ENCODE data around the gene ULK4. TPM values are rescaled to one million over a fixed set of nuclear protein-coding genes. Genes with fewer than 3 reads are reported as not detected.

ULK4 gene
- total RNA-seq, 4 donors from 2014 or later: 13.3 to 23.4 (median 17.9) TPM

- Histone ChIP-seq H3K27ac (peak overlapping the region; percentile 95 to 99 (median 98)), H3K4me3 (peak overlapping the region; percentile 68 to 98 (median 92)), H3K4me1 (peaks cover 0 to 36% (median 21%) of the 10 kb centered on the region in 4 donors), H3K36me3 (no peaks in the 10 kb centered on the region), H3K27me3 (no peaks in the 10 kb centered on the region), H3K9me3 (no peaks in the 10 kb centered on the region)
- TF ChIP-seq EP300 (IDR thresholded peaks at IDR 0.05) (no peak), CTCF (IDR thresholded peaks at IDR 0.05) (no peak), POLR2A (IDR thresholded peaks at IDR 0.05) (no peak)
- DNase-seq (ENCODE audit: low spot score in 2 of 2): peak in 1 of 2 donors; percentile 38
- WGBS, 2 donors: 0% methylated on average over 21 to 24 of the region's 40 CpGs
Measured at GRCh38 chr3:41199866-41200668, 761.8 kb downstream of the ULK4 start.

- 0% methylated on average over 3 to 69 of the region's 112 CpGs for WGBS, 2 donors
- DNase-seq (ENCODE audit: low spot score in 2 of 2): peak; percentile 90 to 95
- H3K4me3 ChIP-seq: peak within 1 kb of the TSS; percentile 68 to 98 (median 92)
Measured at GRCh38 chr3:41198950-41199865, 762.7 kb downstream of the ULK4 start, which contains the start of gene CTNNB1. CTNNB1 (plus strand) TSS chr3:41199505; CDS start chr3:41224069, 24,564 bp downstream.

GRCh38 chr3:41198526-41198925 lies 763.4 kb downstream of the ULK4 start:
- no peaks in the 10 kb centered on the region for H3K27me3 ChIP-seq
- no peaks in the 10 kb centered on the region for H3K36me3 ChIP-seq
- H3K27ac ChIP-seq: peak overlapping the region; percentile 95 to 99 (median 98)
- no peaks in the 10 kb centered on the region for H3K9me3 ChIP-seq
- TF ChIP-seq POLR2A (IDR thresholded peaks at IDR 0.05): no peak
- no peak for TF ChIP-seq EP300 (IDR thresholded peaks at IDR 0.05)
- TF ChIP-seq CTCF (IDR thresholded peaks at IDR 0.05): no peak
- WGBS, 2 donors: 12 to 21% methylated on average over 11 to 16 of the region's 20 CpGs
- H3K4me3 ChIP-seq: peak overlapping the region; percentile 68 to 98 (median 92)
- peaks cover 0 to 21% (median 12%) of the 10 kb centered on the region in 4 donors for H3K4me1 ChIP-seq
- peak; percentile 21 to 43 for DNase-seq (ENCODE audit: low spot score in 2 of 2)

More at GRCh38 chr3:41198950-41199865, 762.7 kb downstream of the ULK4 start, which contains the start of gene CTNNB1:
- Histone ChIP-seq H3K9me3 (no peaks in the 10 kb centered on the region), H3K27ac (peak within 1 kb of the TSS; percentile 95 to 99 (median 98)), H3K36me3 (no peaks in the 10 kb centered on the region), H3K27me3 (no peaks in the 10 kb centered on the region), H3K4me1 (peaks cover 0 to 28% (median 16%) of the 10 kb centered on the region in 4 donors)
- peak; percentile 95 to 97 for TF ChIP-seq POLR2A (IDR thresholded peaks at IDR 0.05)
- peak; percentile 49 to 100 for TF ChIP-seq EP300 (IDR thresholded peaks at IDR 0.05)
- peak in 4 of 5 experiments; percentile 21 to 73 (median 52) for TF ChIP-seq CTCF (IDR thresholded peaks at IDR 0.05)

- Histone ChIP-seq H3K4me3 (no peak overlapping the region), H3K27ac (peak overlapping the region in 1 of 4 donors; percentile 95)
Measured at GRCh38 chr3:41198046-41198445, 763.9 kb downstream of the ULK4 start.

More at GRCh38 chr3:41198046-41198445, 763.9 kb downstream of the ULK4 start:
- H3K4me1 ChIP-seq: peaks cover 0 to 16% (median 10%) of the 10 kb centered on the region in 4 donors
- TF ChIP-seq POLR2A (IDR thresholded peaks at IDR 0.05): no peak
- no peak for TF ChIP-seq EP300 (IDR thresholded peaks at IDR 0.05)
- no peak for TF ChIP-seq CTCF (IDR thresholded peaks at IDR 0.05)
- H3K36me3 ChIP-seq: no peaks in the 10 kb centered on the region
- no peaks in the 10 kb centered on the region for H3K27me3 ChIP-seq
- DNase-seq (ENCODE audit: low spot score in 2 of 2): no peak
- 71 to 77% methylated on average over 7 of the region's 7 CpGs for WGBS, 2 donors
- no peaks in the 10 kb centered on the region for H3K9me3 ChIP-seq

Small RNAs within 50 kb of the gene (small RNA-seq; reads per million reads assigned to genes)
- gene ATP6V0E1P2: not detected
- gene RF00019: not detected
- gene RF00096: not detected
- gene RF00602: not detected

Other genes with a start within 250 kb of the ULK4 start
- 10 to 100 TPM; 28.6 to 68.1 (median 35.5) TPM for gene TRAK1, start 129.3 kb upstream of the ULK4 start, total RNA-seq

All from tibial nerve (tissue), 4 donors.